T-helper 17 cell (primary cell): Measurements from ENCODE around the gene EEF2K. TPM values are rescaled to one million over a fixed set of nuclear protein-coding genes. Genes with fewer than 3 reads are reported as not detected.

Experiments used
- ATAC-seq: fragments of 150-1000 bp; cut with Tn5 transposase; 2 replicates; pipeline ENCODE4 v1.10.0; 2021; ENCODE audit warnings: mild to moderate bottlenecking, moderate library complexity
- DNase-seq, 3 donors: peaks; one replicate each; pipeline versions ENCODE4 v3.0.0 to v3.0.0-alpha.2; 2020 to 2021
- H3K9me3 ChIP-seq: one replicate; pipeline ENCODE4 v1.7.0; 2013; ENCODE audit warnings: low read length, mild to moderate bottlenecking; ENCODE audit not compliant: control insufficient read depth, poor library complexity, severe bottlenecking
- H3K27ac Mint-ChIP-seq: one replicate; pipeline ENCODE4 v1.8.0; 2022; ENCODE audit warnings: mild to moderate bottlenecking, moderate library complexity, mixed read lengths
- H3K27me3 Mint-ChIP-seq: one replicate; pipeline ENCODE4 v1.8.0; 2022; ENCODE audit warnings: mixed read lengths
- H3K36me3 Mint-ChIP-seq: one replicate; pipeline ENCODE4 v1.8.0; 2022; ENCODE audit warnings: low read depth, mixed read lengths
- H3K4me1 Mint-ChIP-seq: one replicate; pipeline ENCODE4 v1.8.0; 2022; ENCODE audit warnings: mild to moderate bottlenecking, mixed read lengths
- H3K4me3 Mint-ChIP-seq: one replicate; pipeline ENCODE4 v1.8.0; 2022; ENCODE audit warnings: mild to moderate bottlenecking, moderate library complexity, mixed read lengths
- total RNA-seq, 4 donors: library from RNA in 2 of 4; stranded (reverse) in 2 of 4; gene quantifications; one replicate each; pipeline ENCODE4 v1.2.3 and lab custom pipeline; 2022 to 2026

Gene EEF2K
- total RNA-seq, 2 donors from 2014 or later = 14.4 to 14.7 TPM

DNA sequence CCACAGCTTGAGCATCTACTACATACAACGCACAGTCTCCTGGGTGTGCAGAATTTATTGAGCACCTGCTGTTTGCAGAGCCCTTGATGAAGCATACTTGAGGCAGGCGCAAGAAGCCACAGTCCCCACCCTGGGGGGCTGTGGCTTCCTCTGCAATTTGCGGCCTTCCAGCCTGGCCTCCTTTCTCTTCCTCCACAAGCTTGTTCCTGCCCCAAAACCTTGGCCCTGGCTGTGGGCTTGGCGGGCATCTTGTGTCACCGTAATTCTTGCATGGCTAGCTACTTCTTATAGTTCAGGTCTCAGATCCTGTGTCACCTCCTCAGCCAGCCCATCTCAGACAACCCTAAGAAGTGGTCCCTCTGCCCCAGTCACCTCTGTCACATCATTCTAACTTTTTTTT lies 47.2 kb downstream of the EEF2K start:
- peaks cover 5% of the 10 kb centered on the region for H3K36me3 Mint-ChIP-seq

DNA sequence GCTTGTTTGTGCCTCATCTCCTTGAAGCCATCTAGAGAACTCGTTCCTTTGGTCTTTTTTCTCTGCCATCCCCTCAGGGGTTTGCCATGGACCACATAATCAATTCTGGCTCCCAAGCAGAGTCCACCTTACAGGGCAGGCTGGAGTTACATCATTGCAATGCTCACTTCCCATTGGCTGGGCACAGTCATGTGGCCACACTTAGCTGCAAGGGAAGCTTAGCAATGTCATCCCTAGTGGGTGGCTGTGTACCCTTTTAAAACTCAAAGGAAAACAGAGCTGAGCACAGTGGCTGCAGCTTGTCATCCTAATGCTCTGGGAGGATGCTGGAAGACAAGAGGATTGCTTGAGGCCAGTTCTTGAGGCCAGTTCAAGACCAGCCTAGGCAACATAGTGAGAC lies 49.3 kb downstream of the EEF2K start:
- Mint-ChIP-seq H3K36me3 (peaks cover 8% of the 10 kb centered on the region), H3K4me1 (peaks cover 6% of the 10 kb centered on the region), H3K27me3 (no peaks in the 10 kb centered on the region), H3K4me3 (no peak overlapping the region), H3K27ac (no peak overlapping the region)
- no peaks in the 10 kb centered on the region for H3K9me3 ChIP-seq
- ATAC-seq (no peak), DNase-seq (no peak)

More for the DNA sequence above, 47.2 kb downstream of the EEF2K start:
- DNase-seq (no peak), ATAC-seq (no peak)
- H3K9me3 ChIP-seq = no peaks in the 10 kb centered on the region
- H3K4me1 Mint-ChIP-seq = peaks cover 8% of the 10 kb centered on the region
- H3K27me3 Mint-ChIP-seq = no peaks in the 10 kb centered on the region
- H3K27ac Mint-ChIP-seq = peak overlapping the region; percentile 27
- no peak overlapping the region for H3K4me3 Mint-ChIP-seq

DNA sequence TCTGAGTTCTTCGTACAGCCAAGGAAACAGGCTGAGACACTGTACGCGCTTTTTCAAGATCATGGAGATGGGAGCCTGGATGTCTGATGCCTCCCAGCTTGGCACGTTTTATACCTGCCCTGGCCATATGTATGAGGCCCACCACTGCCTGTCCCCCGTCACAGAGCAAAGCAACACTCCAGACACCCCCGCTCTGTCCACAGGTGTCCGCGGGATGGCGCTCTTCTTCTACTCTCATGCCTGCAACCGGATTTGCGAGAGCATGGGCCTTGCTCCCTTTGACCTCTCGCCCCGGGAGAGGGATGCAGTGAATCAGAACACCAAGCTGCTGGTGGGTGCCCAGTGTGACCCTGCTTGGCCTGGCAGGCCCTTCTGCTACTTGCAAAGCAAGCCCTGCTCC lies 51.4 kb downstream of the EEF2K start:
- H3K27me3 Mint-ChIP-seq = no peaks in the 10 kb centered on the region
- no peak for DNase-seq
- H3K4me1 Mint-ChIP-seq = peaks cover 6% of the 10 kb centered on the region
- H3K4me3 Mint-ChIP-seq = no peak overlapping the region
- peaks cover 8% of the 10 kb centered on the region for H3K36me3 Mint-ChIP-seq
- no peaks in the 10 kb centered on the region for H3K9me3 ChIP-seq
- H3K27ac Mint-ChIP-seq = peak overlapping the region; percentile 6
- no peak for ATAC-seq

DNA sequence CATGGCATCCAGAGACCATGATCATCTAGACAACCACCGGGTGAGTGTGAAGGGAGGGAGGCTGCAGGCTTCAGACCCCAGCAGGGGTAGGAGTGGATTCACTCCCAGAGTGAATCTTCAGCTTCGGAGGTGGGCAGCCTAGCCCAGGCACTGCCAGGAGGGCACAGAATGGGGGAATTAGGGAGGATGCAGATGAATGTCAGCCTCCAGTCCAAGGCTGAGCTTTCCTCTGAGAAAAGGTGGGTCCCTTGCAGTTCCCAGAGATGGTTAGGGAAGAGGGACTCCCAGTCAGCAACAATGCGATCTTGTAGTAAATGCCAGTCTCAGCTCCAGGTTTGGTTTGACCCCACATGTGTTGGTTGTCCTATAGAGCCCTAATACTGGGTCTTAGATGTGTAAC lies 54.4 kb downstream of the EEF2K start:
- H3K9me3 ChIP-seq = no peaks in the 10 kb centered on the region
- DNase-seq (no peak), ATAC-seq (no peak)
- H3K36me3 Mint-ChIP-seq = peaks cover 3% of the 10 kb centered on the region
- H3K4me3 Mint-ChIP-seq = no peak overlapping the region
- peaks cover 15% of the 10 kb centered on the region for H3K4me1 Mint-ChIP-seq
- H3K27ac Mint-ChIP-seq = peak overlapping the region; percentile 43
- no peaks in the 10 kb centered on the region for H3K27me3 Mint-ChIP-seq

DNA sequence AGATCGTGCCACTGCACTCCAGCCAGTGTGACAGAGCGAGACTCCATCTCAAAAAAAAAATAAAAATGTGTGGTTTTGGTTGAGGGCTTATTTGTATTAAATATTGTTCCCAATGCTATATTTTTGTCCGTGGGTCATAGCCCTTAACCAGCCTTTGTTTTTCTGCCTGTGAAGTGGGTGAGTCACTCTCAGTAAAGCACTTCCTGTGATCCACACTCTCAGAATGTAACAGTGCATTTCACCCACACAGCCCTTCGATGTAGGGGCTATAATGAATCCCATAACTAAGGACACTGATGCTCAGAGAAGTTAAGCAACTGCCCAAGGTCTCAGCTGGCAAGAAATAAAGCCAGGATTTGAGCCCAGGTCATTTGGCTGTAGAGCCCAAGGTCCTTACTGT lies 56.4 kb downstream of the EEF2K start:
- peaks cover 3% of the 10 kb centered on the region for H3K36me3 Mint-ChIP-seq
- no peaks in the 10 kb centered on the region for H3K27me3 Mint-ChIP-seq
- ATAC-seq (peak; percentile 52), DNase-seq (no peak)
- H3K4me3 Mint-ChIP-seq = no peak overlapping the region
- H3K9me3 ChIP-seq = no peaks in the 10 kb centered on the region
- H3K4me1 Mint-ChIP-seq = peaks cover 15% of the 10 kb centered on the region
- H3K27ac Mint-ChIP-seq = peak overlapping the region; percentile 87

DNA sequence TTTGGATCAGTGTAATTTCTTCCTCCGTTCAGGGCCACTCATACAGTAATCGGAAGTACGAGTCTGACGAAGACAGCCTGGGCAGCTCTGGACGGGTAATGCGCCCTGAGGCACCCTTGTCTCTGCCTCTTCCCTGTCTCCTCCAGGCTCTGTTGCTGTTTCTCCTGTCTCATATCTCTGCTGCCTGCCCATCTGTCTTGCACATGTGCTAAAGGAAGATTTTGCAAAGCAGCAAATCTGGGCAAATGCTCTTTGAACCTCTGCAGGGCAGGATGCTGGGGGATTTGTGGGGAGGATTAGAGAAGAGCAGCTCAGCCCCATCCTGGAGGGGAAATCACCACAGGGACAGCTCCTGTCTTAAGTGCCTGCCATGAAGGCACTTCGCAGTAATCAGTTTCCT lies 58.7 kb downstream of the EEF2K start:
- DNase-seq = no peak
- H3K36me3 Mint-ChIP-seq = peaks cover 2% of the 10 kb centered on the region
- no peaks in the 10 kb centered on the region for H3K27me3 Mint-ChIP-seq
- H3K4me1 Mint-ChIP-seq = peaks cover 15% of the 10 kb centered on the region
- H3K27ac Mint-ChIP-seq = peak overlapping the region; percentile 71
- ATAC-seq = peak; percentile 80
- H3K4me3 Mint-ChIP-seq = peak overlapping the region; percentile 49
- H3K9me3 ChIP-seq = no peaks in the 10 kb centered on the region

DNA sequence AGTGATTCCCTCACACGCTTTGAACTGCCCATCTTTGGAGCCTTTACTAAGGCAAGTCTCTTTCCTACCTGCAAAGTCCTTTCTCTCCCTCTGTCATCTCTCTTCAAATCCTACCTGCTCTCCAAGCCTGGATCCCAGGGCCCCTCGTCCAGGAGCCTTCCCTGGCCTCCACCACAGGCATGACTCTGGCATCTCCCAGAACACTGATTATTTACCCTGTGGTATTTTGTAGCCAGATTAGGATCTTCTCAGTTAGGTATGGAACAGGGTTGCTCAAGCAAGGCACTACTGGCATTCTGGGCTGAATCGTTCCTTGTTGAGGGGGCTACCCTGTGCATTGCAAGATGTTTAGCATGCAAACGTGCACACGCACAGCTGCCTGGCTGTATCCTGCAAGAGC lies 59.3 kb downstream of the EEF2K start:
- ATAC-seq (no peak), DNase-seq (no peak)
- H3K4me3 Mint-ChIP-seq = peak overlapping the region; percentile 49
- H3K27ac Mint-ChIP-seq = peak overlapping the region; percentile 71
- no peaks in the 10 kb centered on the region for H3K27me3 Mint-ChIP-seq
- no peaks in the 10 kb centered on the region for H3K9me3 ChIP-seq
- H3K36me3 Mint-ChIP-seq = peaks cover 2% of the 10 kb centered on the region
- peaks cover 15% of the 10 kb centered on the region for H3K4me1 Mint-ChIP-seq

DNA sequence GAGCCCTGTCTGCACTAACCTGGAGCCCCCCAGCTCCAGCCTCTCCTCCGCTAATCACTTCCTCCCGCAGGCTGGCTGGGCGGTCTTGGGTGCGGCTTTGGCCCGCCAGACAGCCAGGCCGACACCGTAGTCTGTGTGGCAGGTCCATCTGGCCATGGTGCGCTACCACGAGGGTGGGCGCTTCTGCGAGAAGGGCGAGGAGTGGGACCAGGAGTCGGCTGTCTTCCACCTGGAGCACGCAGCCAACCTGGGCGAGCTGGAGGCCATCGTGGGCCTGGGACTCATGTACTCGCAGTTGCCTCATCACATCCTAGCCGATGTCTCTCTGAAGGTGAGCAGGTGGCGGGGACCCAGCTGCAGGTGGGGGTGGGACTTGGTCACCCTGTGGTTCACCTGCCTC lies 60.5 kb downstream of the EEF2K start:
- Mint-ChIP-seq H3K4me3 (no peak overlapping the region), H3K36me3 (peaks cover 2% of the 10 kb centered on the region), H3K27me3 (no peaks in the 10 kb centered on the region), H3K4me1 (peaks cover 15% of the 10 kb centered on the region), H3K27ac (no peak overlapping the region)
- DNase-seq = no peak
- no peaks in the 10 kb centered on the region for H3K9me3 ChIP-seq
- no peak for ATAC-seq

DNA sequence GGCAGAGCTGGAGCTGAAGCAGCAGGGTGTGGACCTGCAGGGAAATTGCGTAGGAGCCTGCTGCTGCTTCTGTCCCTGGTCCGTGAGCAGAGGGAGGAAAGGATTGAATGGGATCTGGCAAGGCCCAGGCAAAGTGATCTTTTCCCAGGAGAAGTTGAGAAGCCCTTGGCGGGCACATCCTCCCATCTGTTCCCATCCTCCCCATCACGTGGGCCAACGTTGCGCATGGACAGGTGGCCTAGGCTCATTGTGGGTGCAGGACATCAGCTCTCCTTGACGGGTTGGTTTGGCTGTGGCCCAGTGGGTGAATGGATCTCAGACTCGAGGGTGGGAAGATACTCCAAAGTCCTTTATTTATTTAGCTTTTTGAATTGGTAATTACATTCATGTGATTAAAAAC lies 61.7 kb downstream of the EEF2K start:
- ATAC-seq (no peak), DNase-seq (no peak)
- Mint-ChIP-seq H3K36me3 (peaks cover 4% of the 10 kb centered on the region), H3K4me1 (peaks cover 12% of the 10 kb centered on the region), H3K4me3 (no peak overlapping the region), H3K27ac (no peak overlapping the region), H3K27me3 (no peaks in the 10 kb centered on the region)
- no peaks in the 10 kb centered on the region for H3K9me3 ChIP-seq

DNA sequence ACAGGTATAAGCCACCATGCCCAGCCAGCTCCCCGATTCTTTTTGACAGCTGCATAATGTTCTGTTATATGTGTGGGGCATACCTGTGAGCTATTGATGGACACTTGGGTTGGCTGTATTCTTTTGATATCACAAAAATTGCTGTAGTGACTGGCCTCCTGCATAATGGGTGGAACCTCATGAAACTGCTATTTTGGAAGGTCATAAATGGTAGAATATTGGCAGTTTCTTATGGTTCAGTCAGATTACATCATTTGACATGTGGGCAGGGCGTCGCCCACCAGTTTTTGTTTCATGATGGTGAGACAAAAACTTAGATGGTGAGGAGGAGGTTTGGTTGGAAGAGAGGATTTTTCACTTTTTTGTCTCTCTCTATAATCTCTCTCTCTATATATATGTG lies 64.4 kb downstream of the EEF2K start:
- peaks cover 4% of the 10 kb centered on the region for H3K36me3 Mint-ChIP-seq
- no peak overlapping the region for H3K4me3 Mint-ChIP-seq
- H3K27ac Mint-ChIP-seq = no peak overlapping the region
- DNase-seq (no peak), ATAC-seq (no peak)
- H3K4me1 Mint-ChIP-seq = no peaks in the 10 kb centered on the region
- H3K27me3 Mint-ChIP-seq = no peaks in the 10 kb centered on the region
- no peaks in the 10 kb centered on the region for H3K9me3 ChIP-seq

DNA sequence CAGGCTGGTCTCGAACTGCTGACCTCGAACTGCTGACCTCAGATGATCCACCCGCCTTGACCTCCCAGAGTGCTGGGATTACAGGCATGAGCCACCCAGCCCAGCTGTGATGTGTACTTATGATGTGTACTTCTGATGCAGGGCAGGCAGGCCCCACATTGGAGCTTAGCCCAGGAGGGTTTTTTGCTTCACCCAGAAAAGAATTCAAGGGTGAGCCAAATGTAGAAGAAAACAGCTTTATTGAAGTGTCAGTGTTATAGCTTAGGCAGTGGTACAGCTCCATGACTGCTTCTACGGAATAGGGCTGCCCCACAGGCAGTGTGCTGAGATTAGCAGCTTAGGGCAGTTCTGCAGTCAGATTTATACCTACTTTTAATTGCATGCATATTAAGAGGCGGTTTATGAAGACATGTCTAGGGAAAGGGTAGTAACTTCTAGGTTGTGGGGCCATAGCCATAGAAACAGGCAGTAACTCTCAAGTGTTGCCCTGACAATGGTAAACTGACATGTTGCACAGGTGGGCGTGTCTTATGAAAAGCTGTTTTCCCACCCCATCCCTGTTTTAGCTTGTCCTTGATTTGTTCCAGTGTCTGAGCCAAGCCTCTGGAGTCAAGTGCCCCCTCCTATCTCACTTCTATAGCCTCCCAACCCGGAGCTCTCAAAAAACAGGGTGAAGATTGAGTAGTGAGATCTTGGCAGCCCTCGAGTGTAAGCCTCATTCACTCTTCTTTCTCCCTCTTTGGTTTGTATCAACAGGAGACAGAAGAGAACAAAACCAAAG lies 67.0 kb downstream of the EEF2K start:
- Mint-ChIP-seq H3K4me3 (no peak overlapping the region), H3K27me3 (no peaks in the 10 kb centered on the region), H3K27ac (no peak overlapping the region), H3K4me1 (peaks cover 2% of the 10 kb centered on the region), H3K36me3 (peaks cover 4% of the 10 kb centered on the region)
- no peaks in the 10 kb centered on the region for H3K9me3 ChIP-seq
- DNase-seq = no peak
- ATAC-seq = no peak

DNA sequence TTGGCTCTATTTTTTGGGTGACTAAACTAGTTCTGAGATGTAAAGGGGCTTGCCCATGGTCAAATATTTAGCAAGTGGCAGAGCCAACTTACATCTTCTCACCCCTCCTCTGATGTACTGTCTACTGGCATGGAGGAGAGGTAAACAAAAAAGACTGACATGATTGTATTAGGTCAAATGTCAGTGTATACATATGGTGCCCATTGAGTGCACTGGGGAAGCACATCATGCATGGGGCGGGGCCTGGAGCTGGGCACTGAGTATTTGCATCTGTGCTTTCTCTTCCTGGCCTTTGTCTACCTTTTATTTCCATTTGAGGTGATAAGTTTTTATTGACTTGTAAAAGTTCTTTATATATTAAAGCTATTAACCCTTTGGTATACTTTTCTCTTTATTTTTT lies 68.8 kb downstream of the EEF2K start:
- H3K4me1 Mint-ChIP-seq = peaks cover 2% of the 10 kb centered on the region
- H3K36me3 Mint-ChIP-seq = peaks cover 2% of the 10 kb centered on the region
- H3K9me3 ChIP-seq = no peaks in the 10 kb centered on the region
- H3K27ac Mint-ChIP-seq = no peak overlapping the region
- no peak overlapping the region for H3K4me3 Mint-ChIP-seq
- no peaks in the 10 kb centered on the region for H3K27me3 Mint-ChIP-seq
- no peak for ATAC-seq
- DNase-seq = no peak

DNA sequence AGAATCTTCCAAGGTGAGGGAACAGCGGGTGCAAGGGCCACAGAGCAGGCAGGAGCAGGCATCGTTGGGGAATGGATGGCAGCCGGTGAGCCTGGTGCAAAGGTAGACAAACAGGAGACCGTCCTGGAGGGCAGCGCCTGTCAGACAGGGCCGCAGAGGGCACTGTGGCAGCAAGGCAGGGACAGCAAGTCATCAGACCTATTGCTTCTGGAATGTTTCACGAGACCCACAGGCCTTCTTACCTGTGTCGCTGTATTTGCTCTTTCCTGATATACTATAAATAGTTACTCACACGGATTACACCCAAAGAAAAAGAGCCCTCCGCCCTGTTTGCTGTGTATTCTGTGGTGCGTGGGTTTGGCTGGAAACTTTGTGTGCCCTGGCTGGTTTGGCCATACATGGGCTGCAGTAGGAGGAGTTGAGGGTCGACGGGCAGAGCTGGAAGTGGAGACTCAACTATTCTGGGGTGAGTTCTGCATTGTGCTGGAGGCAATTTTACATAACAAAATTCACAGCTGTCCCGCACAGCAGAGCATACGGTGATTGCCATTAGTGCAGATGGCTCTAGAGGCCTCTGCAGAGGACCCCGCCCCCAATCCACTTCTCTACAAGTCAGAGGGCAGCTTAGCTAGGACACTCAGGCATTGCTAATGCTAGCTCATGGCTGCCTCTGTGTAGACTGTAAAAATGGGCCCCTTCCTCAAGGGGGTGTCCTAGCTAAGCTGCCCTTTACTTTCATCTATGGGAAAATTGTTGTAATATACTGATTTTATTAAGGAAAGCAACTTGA lies 72.6 kb downstream of the EEF2K start:
- H3K4me1 Mint-ChIP-seq = peaks cover 2% of the 10 kb centered on the region
- H3K36me3 Mint-ChIP-seq = peaks cover 2% of the 10 kb centered on the region
- H3K9me3 ChIP-seq = no peaks in the 10 kb centered on the region
- H3K27ac Mint-ChIP-seq = peak overlapping the region; percentile 39
- no peaks in the 10 kb centered on the region for H3K27me3 Mint-ChIP-seq
- DNase-seq (no peak), ATAC-seq (no peak)
- no peak overlapping the region for H3K4me3 Mint-ChIP-seq
